GM19397 (cell line): ENCODE measurements around the gene VPS13C.
A peak's percentile ranks its signal among the peaks of the same experiment; 100 is the strongest.

Source experiments
- ATAC-seq: cut with Tn5 transposase; IDR thresholded peaks from one replicate; pipeline ENCODE4 v1.9.1; 2021; ENCODE audit warnings: mild to moderate bottlenecking, moderate library complexity; ENCODE audit not compliant: unreplicated experiment

VPS13C gene, protein sequence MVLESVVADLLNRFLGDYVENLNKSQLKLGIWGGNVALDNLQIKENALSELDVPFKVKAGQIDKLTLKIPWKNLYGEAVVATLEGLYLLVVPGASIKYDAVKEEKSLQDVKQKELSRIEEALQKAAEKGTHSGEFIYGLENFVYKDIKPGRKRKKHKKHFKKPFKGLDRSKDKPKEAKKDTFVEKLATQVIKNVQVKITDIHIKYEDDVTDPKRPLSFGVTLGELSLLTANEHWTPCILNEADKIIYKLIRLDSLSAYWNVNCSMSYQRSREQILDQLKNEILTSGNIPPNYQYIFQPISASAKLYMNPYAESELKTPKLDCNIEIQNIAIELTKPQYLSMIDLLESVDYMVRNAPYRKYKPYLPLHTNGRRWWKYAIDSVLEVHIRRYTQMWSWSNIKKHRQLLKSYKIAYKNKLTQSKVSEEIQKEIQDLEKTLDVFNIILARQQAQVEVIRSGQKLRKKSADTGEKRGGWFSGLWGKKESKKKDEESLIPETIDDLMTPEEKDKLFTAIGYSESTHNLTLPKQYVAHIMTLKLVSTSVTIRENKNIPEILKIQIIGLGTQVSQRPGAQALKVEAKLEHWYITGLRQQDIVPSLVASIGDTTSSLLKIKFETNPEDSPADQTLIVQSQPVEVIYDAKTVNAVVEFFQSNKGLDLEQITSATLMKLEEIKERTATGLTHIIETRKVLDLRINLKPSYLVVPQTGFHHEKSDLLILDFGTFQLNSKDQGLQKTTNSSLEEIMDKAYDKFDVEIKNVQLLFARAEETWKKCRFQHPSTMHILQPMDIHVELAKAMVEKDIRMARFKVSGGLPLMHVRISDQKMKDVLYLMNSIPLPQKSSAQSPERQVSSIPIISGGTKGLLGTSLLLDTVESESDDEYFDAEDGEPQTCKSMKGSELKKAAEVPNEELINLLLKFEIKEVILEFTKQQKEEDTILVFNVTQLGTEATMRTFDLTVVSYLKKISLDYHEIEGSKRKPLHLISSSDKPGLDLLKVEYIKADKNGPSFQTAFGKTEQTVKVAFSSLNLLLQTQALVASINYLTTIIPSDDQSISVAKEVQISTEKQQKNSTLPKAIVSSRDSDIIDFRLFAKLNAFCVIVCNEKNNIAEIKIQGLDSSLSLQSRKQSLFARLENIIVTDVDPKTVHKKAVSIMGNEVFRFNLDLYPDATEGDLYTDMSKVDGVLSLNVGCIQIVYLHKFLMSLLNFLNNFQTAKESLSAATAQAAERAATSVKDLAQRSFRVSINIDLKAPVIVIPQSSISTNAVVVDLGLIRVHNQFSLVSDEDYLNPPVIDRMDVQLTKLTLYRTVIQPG (N-terminal part only)

DNA sequence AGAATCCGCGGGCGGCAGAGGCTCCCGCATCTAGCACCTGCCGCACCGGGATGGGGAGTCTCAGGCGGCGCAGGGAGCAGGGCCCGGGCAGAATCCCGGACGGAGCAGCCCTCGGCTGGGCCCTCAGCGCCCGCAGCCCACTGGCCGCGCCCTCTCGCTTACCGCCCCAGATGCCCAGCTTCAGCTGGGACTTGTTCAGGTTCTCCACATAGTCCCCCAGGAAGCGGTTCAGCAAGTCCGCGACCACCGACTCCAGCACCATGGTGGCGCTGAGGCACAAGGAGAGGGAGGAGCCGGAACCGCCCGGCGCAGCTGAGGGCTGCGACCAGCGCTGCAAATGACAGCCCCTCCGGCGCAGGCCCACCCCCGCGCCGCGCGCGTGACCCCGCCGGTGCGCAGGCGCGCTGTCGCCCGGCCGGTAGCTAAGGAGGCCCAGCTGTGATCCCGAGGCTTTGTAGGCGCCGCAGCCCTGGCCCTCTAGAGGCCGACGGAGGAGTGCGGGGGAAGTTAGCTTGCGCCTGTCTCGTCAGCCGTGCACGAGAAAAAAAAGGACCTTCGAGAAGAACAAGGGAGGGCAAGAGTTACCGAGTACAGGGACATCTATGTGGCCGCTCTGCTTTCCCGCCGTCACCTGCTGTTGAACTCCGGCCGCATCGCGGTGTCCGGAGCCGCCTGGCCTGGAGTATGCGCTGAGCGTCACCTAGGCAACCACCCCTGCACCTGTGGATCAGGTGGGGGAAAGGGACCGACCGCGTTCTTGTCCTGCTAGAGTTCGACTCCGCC lies at the start of gene VPS13C:
Gene VPS13C (minus strand): TSS at position 335 of the 783 bp plus-strand sequence. CDS start 73 bp downstream, at position 262.
- peak; percentile 92 for ATAC-seq

DNA sequence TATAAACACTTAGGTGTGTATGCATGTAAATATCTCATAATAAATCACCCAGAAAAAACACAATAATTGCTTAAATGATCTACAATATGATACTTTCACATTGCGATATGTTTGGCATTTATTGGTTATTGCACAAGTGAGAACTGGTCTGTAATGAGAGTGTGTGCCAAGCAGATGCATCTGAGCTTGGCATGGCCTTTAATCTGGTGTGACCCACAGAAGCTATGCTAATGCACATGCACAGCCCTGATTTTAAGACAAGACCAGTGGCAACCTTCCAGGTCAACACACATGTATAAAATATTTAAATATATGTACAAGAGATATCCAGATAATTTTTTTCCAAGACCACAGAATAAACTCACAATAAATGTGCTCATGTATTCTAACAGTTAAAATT lies 49.2 kb upstream of the VPS13C start:
- no peak for ATAC-seq

DNA sequence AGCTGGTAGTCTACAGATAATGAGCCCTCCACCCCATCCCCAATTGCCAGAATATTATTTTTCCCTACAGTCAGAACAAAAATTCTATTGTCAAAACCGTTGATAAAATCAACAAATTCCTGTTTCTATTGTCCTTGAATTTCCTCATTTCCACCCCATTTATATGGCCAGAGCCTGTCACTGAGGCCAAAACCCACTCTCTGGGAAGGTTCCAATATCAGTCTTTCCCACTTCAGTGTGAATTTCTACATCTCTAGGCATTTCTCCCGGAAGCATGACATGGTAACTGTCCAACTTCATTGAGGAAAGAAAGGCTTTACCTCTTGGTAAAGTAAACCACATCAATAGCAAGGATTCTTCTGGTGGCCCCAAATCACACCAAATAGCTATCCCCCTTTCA lies 48.2 kb upstream of the VPS13C start:
- no peak for ATAC-seq

DNA sequence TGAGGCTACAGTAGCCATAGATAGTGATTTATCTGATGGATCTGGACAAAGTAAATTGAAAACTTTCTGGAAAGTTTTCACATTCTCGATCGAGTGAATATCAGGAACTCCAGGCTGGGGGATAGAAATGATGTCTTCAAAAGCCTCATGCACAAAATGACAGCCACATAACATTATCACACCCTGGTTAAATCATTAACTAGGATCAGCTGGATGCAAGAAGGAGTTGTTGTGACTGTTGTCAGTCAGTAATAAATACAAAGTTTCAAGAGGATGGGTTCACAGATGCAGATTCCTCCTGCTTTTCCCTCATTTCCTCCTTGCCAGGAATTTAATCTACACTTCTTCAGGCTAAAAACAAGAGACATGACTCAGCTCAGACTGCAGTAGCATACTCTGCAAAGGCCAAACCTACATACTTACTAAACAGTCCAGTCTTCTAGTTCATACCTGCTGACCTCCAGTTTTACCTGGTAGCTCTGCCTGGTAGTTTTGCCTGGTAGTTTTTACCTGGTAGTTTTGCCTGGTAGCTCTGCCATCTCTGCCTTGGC lies 47.4 kb upstream of the VPS13C start:
- ATAC-seq: no peak

DNA sequence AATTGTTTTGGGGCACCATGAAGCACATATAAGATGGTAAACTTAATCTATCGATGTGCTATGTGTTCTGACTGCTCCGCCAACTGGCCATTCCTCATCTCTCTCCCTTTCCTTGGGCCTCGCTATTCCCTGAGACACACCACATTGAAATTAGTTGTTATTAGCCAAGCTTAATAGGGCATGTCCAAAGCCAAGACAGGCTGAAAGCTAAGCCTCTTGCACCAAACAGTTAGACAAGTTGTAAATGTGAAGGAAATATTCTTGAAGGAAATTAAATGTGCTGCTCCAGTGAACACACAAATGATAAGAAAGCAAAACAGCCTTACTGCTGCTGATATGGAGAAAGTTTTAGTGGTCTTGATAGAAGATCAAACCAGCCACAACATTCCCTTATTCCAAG lies 45.8 kb upstream of the VPS13C start:
- ATAC-seq: no peak

DNA sequence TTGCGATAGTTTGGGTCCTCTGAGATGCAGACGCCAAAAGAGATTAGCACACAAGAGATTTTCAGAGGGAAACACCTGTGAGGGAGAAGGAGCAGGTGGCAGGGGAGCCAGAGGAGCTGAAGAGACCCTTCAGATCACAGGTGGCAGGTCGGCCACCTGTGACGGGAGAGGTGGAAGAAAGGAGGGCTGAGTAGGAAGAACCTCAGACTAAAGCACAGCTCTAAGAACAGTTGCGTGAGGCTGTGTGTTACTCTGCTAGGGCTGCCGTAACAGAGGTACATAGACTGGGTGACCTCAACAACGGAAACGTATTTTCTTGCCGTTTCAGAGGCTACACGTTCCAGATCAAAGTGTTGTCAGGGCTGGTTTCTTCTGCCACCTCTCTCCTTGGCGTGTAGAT lies 45.0 kb upstream of the VPS13C start:
- ATAC-seq: no peak

DNA sequence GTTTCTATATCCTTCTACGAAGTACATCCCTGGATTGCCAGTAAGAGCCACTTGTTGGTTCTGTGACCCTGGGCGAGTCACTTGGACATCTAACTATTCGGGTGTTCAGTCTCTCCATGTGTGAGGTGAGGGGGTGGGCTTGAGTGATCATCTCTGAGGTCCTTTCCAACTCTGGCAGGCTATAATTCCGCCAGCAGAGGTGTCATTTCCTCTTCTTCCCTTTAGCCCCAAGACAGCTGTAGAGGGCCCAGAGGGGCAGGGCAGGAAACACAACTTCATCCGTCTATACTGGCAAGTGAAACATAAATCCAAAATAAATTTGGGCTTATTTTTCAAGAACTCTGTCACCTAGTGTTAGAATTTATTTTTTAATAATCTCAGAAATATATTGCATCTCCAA lies 44.6 kb upstream of the VPS13C start:
- ATAC-seq: no peak

DNA sequence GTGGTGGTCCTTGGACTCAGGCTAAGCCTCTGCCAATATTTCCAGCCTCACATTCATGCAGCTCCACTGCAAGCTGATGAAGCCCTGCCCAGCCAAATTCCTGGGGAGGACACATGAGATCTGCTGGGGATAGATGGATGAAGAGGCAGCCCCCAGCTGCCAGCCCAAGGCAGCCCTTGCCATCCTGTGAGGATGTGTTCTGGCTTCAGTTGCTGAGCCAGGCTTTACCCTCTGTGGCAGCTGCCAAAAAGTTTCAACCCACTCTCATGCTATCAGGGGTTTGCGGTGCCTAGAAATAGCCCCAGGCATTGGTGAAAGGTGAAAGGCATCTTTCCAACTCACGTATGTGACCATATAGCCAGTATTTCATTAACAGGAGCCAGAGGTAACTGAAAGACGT lies 44.2 kb upstream of the VPS13C start:
- no peak for ATAC-seq

DNA sequence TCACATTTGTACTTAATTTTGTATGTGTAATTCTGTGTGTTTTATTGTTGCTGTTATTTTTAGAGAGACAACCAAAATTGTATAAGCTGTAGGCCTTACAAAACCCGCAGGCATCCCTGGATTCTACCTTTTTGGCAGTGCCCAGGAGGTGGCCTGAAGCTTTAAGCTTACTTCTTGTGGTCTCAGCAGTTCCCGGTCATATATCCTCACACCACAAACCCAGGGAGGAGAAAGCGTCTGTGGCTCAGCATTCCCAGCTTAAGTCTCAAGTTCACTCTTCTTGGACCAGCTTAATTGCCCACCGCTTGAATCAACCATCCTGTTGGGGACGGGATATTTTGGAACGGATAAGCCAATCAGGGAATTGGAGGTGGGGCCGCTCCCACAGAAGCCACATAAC lies 43.2 kb upstream of the VPS13C start:
- ATAC-seq: no peak

DNA sequence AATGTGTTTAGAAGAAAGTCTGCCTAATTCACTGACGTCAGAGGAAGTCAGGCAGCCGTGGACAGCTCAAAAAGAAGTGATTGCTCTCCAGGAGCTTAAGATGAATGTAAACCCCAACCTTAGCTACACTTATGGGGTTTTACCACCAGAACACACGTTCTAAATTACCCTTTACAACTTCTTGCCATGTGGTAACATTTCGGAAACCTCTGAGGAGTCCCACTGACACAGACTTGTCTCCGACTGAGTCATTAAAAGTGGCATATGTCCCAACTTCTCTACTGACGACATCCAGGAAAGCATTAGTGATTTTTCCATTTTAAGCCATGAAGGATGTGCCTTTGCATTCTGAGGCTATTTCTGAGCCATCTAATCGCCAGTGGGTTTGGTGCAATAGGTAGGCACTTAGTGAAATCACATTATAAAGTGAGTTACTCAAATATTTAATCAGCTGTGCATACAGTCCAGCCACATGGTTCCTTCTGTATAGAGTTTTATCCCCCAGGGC lies 38.9 kb upstream of the VPS13C start:
- no peak for ATAC-seq

DNA sequence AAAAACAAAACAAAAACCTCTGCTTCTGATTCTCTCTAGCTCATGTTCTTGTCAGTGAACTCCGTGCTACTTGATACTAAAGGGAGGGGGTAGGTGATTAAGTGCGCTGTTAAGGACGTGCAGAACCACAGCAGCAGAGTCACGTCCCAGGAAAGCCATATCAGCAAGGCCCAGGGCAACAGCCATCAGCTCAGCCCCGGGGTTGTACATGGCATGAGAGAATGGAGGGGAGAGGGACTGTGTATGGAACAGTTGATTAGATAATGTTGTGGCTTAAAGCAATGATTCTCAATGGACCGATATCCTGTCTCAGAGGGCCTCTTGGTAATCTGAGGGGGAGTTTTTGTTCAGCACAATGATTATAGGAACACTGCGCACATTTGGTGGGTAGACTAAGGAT lies 34.1 kb upstream of the VPS13C start:
- no peak for ATAC-seq

DNA sequence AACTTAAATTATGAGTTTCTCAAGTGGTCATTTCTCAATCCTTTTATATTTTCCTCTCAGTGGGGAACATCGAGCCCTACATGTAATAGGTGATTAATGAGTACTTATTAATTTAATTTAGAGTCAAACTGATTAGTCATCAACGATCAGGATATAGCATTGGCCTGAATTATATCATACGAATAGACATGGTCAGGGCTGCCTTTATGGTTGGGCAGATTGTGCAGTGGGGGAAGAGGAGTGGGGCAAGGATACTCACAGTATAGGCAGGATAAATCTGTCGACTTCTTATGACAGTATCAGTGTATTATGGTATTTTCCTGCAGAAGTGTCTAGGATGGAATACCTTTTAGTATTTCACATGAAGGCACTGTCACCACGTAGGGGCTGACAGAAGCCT lies 33.6 kb upstream of the VPS13C start:
- no peak for ATAC-seq

DNA sequence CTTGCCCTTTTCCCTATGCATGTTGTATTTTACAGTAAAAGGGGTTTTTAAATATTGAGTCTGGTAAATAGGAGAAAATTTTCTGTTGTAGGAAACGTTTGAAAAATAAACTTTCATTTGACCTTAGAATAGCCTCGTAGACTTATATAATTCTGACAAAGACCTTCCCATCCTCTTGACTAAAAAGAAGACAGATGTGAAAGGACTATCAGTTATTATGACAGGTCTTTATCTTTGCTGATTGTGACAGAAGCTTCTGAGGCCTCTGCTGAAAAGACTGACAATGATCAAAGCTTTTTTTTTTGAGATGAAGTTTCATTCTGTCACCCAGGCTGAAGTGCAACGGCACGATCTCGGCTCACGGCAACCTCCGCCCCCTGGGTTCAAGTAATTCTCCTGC lies 30.7 kb upstream of the VPS13C start:
- no peak for ATAC-seq

DNA sequence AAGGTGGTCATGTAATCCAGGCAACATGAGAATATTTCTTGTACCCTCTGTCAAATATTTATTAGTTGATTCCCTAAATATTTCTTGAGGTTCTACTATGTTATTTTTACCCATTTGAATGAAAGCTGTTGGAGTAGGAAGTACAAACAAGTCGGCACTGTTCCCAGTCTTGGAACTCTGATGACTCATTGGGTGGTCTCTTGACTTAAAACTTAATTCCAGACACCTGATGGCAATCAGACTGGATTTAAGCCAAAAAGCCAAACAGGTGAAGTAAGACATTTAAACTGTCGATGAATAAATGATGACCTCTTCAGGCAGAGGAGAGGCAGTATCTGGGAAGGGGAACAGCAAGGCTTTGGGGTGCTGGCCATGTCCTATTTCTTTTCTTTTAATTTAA lies 29.4 kb upstream of the VPS13C start:
- no peak for ATAC-seq

DNA sequence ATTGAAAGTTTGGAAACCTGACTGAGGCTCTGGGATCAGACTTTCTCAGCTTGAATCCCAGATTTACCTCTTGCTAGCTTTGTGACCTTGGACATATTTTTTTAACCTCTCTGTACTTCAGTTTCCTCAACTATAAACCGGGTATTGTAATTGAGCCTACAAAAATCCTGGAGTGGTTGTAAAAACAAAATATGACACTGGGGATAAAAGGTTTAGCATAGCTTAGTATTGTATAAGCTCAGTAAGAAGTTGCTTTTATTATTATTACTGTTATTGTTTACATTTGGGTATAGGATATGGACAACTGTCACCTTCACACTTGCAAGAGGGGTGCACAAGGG lies 28.1 kb upstream of the VPS13C start:
- no peak for ATAC-seq

DNA sequence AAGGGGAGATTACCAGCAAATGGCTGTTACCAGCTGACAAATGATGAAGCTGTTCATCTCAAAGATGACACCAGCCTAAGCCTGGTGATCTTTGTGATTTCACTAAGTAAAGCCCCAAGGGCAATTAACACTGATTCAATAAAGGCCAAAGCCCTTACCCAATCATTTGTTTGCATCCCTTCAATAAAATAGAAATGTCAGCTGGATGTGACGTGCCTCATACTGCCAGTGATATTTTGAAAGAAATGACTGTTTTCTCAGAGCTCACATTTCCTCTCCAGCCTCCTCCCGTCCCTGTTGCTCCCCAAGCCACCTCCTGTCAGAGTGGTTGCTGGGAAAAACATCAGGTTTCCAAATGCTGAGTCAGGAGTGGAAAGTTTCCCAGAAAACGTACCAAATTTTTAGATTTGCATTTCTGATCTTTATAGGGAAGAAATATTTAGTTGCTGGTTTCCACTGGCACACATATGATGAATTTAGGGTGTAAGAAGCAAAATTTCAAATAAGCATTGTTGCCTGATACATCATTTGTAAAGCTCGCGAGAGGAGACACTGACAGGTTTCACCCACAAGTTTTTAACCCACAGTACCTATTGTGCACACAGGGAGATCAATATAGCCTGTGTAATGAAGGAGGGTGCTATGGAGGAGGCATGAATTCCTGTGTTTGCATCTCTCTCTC lies 27.6 kb upstream of the VPS13C start:
- ATAC-seq: no peak

DNA sequence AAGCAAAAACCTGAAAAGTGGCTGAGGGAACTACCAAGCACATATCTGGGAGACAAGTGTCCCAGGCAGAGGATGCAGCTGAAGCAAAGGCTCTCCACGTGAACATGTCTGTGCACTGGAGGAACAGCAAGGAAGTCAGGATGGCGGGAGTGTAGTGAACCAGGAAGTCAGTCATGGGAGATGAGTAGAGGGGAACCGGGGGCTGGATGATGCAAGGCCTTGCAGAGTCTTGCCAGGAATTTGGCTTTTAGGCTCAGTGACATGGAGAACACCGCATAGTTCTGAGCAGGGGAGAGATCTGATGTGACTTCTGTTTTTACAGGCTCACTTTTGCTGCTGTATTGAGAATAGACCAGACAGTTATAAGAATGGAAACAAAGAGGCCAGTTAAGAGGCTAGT lies 25.5 kb upstream of the VPS13C start:
- no peak for ATAC-seq

DNA sequence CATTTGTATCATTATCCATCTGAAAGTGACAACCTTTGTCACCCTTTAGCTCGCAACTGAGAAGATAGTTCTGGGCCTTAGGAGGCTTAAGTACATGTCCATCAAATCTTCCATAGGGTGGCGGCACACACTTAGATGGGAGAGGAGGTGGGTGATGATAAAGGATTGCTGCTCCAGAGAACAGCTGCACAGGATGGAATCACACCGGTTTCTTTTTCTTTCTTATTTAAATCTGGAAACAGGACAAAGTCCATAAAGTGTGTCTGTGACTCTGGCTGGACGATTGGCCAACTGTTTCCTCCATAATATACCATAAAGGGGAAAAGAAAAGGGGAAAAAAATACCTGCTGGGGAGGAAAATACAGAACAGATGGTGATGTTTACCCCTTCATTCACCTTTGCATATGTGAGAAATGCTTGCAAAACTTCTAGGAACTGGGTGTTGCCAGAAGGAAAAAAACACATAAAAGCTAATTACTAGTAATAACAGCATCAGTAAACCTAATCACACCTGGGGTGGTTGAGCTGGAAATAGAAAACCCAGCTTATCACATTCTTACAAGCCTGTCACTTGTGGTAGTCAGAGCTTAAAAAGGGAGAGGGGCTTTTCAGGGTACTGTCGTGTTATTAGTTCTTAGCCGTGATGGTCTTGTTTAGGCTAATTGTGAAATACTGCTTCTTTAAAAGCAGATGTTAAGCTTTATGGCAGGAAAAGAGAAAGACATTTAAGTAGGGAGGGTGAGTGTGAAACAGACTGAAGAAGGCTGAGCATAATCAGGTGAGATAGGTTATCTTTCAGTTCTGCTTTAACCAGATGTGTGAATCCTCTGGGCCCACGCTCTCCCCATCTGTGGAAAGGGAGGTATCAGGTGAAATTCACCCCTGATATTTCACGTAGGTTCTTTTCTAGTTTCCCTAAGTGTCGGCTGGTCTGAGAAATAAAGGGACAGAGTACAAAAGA lies 23.2 kb upstream of the VPS13C start:
- ATAC-seq: no peak
